Kidney glomerular epithelial cell (primary cell): Measurements from ENCODE around the gene CHST6.
"Not testable (repeated sequence)": the region's sequence is repeated elsewhere in the genome, so short reads cannot be mapped to it uniquely, and the experiment has no call there.

Source experiments
- DNase-seq: peaks from one replicate; lab custom pipeline; 2025; lab: John Stamatoyannopoulos, UW

The CHST6 gene

DNA sequence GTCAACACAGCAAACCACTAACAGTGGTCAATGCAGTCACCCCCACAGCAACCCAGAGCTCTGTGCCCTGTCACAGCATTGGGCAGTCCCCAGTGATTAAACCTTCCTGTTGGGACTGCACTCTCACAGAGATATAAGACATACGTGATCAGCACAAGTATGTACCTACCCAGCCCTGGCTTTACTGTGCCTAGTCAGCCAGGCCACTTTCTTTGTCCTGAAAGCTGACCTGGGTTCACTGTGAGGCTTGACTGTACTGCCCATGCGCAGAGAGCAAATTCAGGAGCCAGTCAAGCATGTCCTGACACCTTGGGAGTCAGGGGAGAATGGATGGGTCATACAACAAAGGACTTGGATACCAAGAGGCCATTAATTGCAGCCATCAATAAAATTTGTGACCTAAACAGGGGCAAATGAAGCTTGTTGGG, 19.8 kb downstream of the CHST6 start:
- no peak for DNase-seq

DNA sequence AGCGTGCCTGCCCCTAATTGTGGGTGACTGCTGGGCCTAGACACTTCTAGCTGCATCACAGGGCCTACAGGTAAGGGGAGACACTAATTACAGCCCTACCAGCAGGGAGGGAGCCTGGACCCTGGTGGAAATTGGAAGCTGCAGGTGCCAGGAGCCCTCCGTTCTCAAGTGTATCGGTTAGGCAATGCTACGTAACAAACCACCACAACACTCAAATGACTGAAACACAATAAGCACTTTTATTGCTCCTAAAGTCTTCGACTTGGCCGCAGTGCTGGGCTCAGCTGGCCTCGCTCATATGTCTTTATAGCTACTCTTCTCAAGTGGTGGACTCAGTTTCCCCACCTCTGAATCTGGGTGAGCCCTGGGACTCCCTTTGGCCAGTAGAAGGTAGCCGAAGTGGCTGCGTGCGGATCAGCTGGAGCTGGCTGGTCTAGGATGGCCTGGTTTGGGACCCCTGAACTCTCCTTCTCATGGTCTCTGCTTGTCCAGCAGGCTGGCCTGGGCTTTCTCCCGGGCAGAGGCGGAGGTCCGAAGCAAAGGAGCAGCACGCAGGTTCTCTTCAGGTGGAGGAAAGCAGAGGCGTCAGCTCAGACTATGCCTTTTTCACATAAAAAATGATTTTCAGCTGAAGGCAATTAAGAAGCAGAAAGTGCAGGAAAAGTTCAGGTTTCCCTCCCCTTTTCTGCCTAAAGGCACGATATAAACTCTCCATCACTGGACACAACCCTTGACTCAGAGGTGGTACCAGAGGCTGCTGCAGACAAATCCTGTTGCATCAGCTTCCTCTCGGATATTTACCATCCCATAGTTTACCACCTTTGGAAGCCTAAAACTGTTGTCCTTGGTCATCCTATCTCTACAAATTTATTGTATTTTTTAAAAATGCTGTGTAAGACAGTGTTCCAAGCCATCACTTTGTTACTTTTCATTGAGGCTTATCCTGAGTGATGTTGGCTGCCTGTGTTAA, 22.0 kb downstream of the CHST6 start:
- no peak for DNase-seq

- peak; percentile 59 for DNase-seq
Observed at GRCh38 chr16:75471723-75472633, 23.3 kb downstream of the CHST6 start.

GRCh38 chr16:75466760-75467159, 28.5 kb downstream of the CHST6 start:
- DNase-seq: no peak

GRCh38 chr16:75464122-75464918, 30.9 kb downstream of the CHST6 start, which contains the start of gene TMEM170A:
TMEM170A (minus strand) TSS chr16:75464689; CDS start chr16:75464600, 89 bp downstream.
- peak; percentile 95 for DNase-seq

- DNase-seq: not testable (repeated sequence)
Observed at GRCh38 chr16:75463389-75464121, 31.7 kb downstream of the CHST6 start.

DNA sequence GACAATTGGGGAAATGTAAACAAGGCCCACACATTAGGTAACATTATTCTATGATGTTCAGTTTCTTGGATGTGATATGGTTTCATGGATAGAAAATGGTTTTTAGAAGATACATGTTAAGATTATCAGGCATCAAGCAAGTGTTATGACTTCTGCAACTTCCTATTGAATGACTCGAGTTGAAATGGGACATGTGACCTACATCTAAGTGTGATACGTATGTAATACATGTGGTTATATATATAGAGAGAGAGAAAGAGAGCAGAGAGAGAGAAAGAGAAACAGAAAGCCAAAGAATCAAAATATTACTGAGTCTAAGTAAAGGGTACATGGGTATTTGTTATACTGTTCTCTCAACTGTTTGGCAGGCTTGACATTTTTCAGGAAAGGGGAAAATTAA, 32.4 kb downstream of the CHST6 start:
- DNase-seq: no peak

GRCh38 chr16:75461575-75461974, 33.7 kb downstream of the CHST6 start:
- DNase-seq: no peak

GRCh38 chr16:75460446-75460845, 34.8 kb downstream of the CHST6 start:
- no peak for DNase-seq

DNA sequence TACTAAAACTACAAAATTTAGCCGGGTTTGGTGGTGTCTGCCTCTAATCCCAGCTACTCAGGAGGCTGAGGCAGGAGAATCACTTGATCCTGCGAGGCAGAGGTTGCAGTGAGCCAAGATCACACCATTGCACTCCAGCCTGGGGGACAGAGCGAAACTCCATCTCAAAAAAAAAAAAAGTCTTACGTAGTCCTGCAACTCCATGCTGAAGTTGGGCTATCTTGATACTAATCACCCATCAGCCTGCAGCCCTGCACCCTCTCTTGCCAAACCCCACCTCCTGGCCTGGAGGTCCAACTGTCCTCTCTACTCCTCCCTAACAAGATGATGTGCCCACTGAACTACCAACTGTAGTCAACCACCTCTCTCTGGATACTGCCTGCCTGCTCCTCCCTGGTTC, 35.5 kb downstream of the CHST6 start:
- no peak for DNase-seq

- DNase-seq: no peak
Observed at GRCh38 chr16:75458439-75458838, 36.8 kb downstream of the CHST6 start.

GRCh38 chr16:75458029-75458428, 37.2 kb downstream of the CHST6 start:
- no peak for DNase-seq

GRCh38 chr16:75457485-75458021, 37.7 kb downstream of the CHST6 start:
- DNase-seq: no peak

DNA sequence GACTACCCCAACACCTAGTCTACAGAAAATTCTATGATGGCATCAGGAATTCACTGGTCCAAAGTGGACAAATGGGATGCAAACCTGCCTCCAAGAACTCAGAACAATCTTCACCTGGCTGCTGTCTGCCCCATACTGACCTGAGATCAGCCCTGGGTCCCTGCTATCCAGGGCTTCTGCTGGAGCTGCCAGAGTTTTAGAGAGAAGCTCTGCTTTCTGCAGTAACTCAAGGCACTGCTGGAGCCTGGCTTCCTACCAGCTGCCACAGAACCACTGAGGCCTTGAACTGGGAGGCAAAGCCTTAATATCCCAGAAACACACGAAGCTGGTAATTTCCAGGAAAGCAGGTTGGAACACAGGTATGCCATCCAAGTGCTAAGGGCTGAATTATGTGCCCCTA, 38.3 kb downstream of the CHST6 start:
- DNase-seq: no peak

GRCh38 chr16:75456486-75456885, 38.8 kb downstream of the CHST6 start:
- not testable (repeated sequence) for DNase-seq

GRCh38 chr16:75455677-75456076, 39.6 kb downstream of the CHST6 start:
- DNase-seq: no peak

DNA sequence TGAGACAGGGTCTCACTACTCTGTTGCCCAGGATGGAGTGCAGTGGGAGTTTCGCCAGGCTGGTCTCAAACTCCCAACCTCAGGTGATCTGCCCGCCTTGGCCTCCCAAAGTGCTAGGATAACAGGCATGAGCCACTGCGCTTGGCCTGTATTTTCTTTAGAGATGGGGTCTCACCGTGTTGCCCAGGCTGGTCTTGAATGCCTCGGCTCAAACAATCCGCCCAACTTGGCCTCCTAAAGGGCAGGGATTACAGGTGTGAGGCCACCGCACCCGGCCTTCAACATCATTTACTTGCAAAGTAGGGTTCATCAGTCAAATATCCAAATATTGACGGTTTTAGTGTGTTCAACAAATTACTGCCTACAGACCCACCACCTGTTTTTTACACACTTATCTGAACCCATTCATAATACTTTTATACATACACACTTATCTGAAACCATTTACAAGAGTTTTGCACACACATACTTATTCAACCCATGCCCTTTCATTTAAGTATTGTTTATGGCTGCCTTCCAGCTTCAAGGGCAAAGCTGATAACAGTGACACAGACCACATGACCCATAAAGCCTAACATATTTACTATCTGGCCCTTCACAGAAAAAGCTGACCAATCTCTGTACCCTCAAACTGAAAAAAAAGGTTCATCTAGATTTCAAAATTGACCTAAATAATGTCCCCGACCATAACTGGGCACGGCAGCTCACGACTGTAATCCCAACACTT, 42.6 kb downstream of the CHST6 start:
- no peak for DNase-seq

GRCh38 chr16:75446416-75446815, 48.8 kb downstream of the CHST6 start:
- DNase-seq: no peak

GRCh38 chr16:75445298-75445697, 49.9 kb downstream of the CHST6 start:
- DNase-seq: no peak

GRCh38 chr16:75443298-75443697, 51.9 kb downstream of the CHST6 start:
- DNase-seq: no peak
